Tibial artery (tissue), 4 donors: ENCODE results near the gene SLC35F1.

Source experiments
- DNase-seq, 2 donors: peaks; one replicate each; pipeline ENCODE4 v3.0.0-alpha.2; 2019
- H3K27ac ChIP-seq, 2 donors: fragments of 200-600 bp; sonication (generic) in 1 of 2; 1 replicate in 1 of 2; 2 replicates in 1 of 2; pipeline ENCODE4 v1.5.1; 2018 to 2019; ENCODE audit warnings: mild to moderate bottlenecking in 1 of 2
- H3K27me3 ChIP-seq, 2 donors: fragments of 200-600 bp; sonication (generic) in 1 of 2; one replicate each; pipeline versions ENCODE4 v1.5.1 to v1.6.0; 2016 to 2019
- H3K36me3 ChIP-seq, 3 donors: fragments of 200-600 bp; sonication (generic) in 2 of 3; one replicate each; pipeline ENCODE4 v1.5.1; 2016 to 2019; ENCODE audit warnings: mild to moderate bottlenecking in 2 of 3
- H3K4me1 ChIP-seq, 4 donors: fragments of 200-600 bp; sonication (generic) in 2 of 4; 1 replicate in 3 of 4; 2 replicates in 1 of 4; pipeline ENCODE4 v1.5.1; 2016 to 2019
- H3K4me3 ChIP-seq, 2 donors: fragments of 200-600 bp; sonication (generic) in 1 of 2; 1 replicate in 1 of 2; 2 replicates in 1 of 2; pipeline ENCODE4 v1.5.1; 2018 to 2019; ENCODE audit warnings: mild to moderate bottlenecking in 2 of 2
- H3K9me3 ChIP-seq, 3 donors: fragments of 200-600 bp; sonication (generic) in 1 of 3; one replicate each; pipeline ENCODE4 v1.5.1; 2016 to 2019
- CTCF ChIP-seq, 2 experiments: fragments of 200-600 bp in 1 of 2; fragments of 450-650 bp in 1 of 2; IDR thresholded peaks; one replicate each; pipeline ENCODE4 v1.5.1; 2017 to 2019; ENCODE audit warnings: antibody characterized with exemption in 2 of 2, mild to moderate bottlenecking in 1 of 2, moderate library complexity in 1 of 2
- intact Hi-C: fragments of 100-400 bp; cut with DNase I; formaldehyde crosslinking; loops from one replicate; pipeline ENCODE4 v1.15.0; 2023; ENCODE audit warnings: low total_unique reads

The SLC35F1 gene

DNA sequence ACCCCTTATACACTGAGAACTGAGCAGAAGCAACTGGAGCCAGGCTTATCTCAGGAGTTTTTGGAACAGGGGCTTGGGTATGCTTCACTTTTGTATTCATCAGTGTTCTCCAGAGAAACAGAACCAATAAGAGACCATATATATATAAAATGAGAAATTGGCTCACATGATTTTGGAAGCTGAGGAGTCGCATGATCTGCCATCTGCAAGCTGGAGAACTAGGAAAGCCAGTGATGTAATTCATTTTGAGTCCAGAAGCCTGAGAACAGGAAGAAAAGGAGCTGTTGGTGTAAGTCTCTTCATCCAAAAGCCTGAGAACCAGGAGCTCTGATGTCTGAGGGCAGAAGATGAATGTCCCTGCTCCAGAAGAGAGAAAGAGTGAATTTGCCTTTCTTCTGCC lies 272.0 kb downstream of the SLC35F1 start:
- Histone ChIP-seq H3K36me3 (no peaks in the 10 kb centered on the region), H3K27me3 (no peaks in the 10 kb centered on the region), H3K9me3 (peaks cover under 1 to 5% (median 4%) of the 10 kb centered on the region in 3 donors), H3K4me3 (no peak overlapping the region), H3K27ac (no peak overlapping the region), H3K4me1 (no peaks in the 10 kb centered on the region)
- no peak for TF ChIP-seq CTCF (IDR thresholded peaks at IDR 0.05)
- no peak for DNase-seq
- intact Hi-C loops = no loop called here

DNA sequence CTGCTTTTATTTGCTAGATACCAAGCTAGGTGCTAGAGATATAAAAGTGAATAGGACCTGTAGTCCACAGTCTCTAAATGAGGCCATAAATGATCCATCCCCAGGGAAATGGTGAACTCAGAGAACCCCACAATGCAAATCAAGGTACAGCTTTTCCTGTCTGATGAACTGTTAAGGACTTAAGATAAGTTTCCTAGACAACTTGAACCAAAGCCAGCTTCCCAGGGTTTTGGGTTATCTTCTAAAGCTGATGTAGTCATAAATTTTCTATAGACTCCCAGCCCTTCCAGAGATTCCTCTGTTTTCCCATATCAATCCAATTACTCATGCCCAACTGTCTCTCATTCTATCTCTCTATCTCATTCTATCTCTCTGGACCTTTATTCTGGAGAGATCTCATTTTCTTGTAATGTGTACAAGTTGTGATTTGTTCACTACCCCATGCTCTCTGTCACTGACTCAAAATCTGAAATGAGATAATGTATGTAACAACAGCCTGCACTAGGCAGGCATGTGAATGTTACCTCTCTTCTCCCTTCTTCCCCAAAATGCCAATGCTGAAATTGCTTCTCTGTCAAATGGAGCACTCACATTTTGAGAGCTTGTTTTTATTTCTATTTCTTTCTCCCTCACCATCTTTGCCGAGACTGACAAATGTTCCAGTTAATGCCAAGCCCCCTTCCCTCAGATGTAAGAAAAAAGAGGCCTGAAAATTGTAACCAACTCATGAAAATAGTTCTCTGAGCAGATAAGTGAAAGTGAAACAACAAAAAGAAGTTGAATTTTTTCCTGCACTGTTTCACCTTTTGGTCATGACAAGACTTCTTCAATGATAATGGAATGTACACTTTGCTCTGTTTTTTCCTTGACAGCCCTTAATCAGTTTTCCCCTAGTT lies 279.9 kb downstream of the SLC35F1 start:
- peak overlapping the region; percentile 25 to 41 for H3K27ac ChIP-seq
- no peak for DNase-seq
- H3K4me1 ChIP-seq = peaks cover 0 to 18% (median 6%) of the 10 kb centered on the region in 4 donors
- intact Hi-C loops = no loop called here
- H3K4me3 ChIP-seq = peak overlapping the region in 1 of 2 donors; percentile 13
- H3K36me3 ChIP-seq = no peaks in the 10 kb centered on the region
- TF ChIP-seq CTCF (IDR thresholded peaks at IDR 0.05) = no peak
- no peaks in the 10 kb centered on the region for H3K27me3 ChIP-seq
- no peaks in the 10 kb centered on the region for H3K9me3 ChIP-seq

- intact Hi-C loops = no loop called here
- TF ChIP-seq CTCF (IDR thresholded peaks at IDR 0.05) = no peak
- Histone ChIP-seq H3K4me3 (peak overlapping the region in 1 of 2 donors; percentile 13), H3K36me3 (no peaks in the 10 kb centered on the region), H3K9me3 (no peaks in the 10 kb centered on the region), H3K27me3 (no peaks in the 10 kb centered on the region), H3K4me1 (peaks cover 0 to 18% (median 6%) of the 10 kb centered on the region in 4 donors), H3K27ac (peak overlapping the region; percentile 32 to 41)
- DNase-seq = no peak
Observed at GRCh38 chr6:118187568-118188164, 280.6 kb downstream of the SLC35F1 start.

GRCh38 chr6:118188561-118188960 lies 281.5 kb downstream of the SLC35F1 start:
- peaks cover 0 to 18% (median 6%) of the 10 kb centered on the region in 4 donors for H3K4me1 ChIP-seq
- H3K9me3 ChIP-seq = no peaks in the 10 kb centered on the region
- DNase-seq = no peak
- intact Hi-C loops = no loop called here
- no peaks in the 10 kb centered on the region for H3K27me3 ChIP-seq
- no peaks in the 10 kb centered on the region for H3K36me3 ChIP-seq
- no peak for TF ChIP-seq CTCF (IDR thresholded peaks at IDR 0.05)
- no peak overlapping the region for H3K4me3 ChIP-seq
- H3K27ac ChIP-seq = no peak overlapping the region

DNA sequence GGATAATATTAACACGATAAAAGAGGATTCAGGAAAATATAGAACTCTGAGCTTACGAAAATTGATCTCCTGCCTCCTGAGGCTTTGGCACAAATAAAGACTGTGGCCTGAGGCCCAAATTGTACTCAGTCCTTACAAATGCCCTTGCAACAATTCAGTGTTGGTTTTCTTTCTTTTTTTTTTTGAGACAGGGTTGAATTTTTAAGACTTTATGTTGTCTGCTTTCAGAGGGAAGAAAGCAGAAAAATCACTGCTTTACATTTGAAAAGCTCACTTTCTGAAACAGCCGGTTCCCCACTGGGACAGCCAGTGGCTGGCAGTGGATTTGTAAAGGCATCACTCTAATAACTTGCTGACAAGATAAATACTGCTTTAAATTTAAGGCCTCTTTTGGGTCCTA lies 290.5 kb downstream of the SLC35F1 start:
- H3K36me3 ChIP-seq = no peaks in the 10 kb centered on the region

More for the DNA sequence above, 290.5 kb downstream of the SLC35F1 start:
- no peaks in the 10 kb centered on the region for H3K27me3 ChIP-seq
- intact Hi-C loops = no loop called here
- H3K4me1 ChIP-seq = no peaks in the 10 kb centered on the region
- TF ChIP-seq CTCF (IDR thresholded peaks at IDR 0.05) = no peak
- no peaks in the 10 kb centered on the region for H3K9me3 ChIP-seq
- no peak overlapping the region for H3K4me3 ChIP-seq
- no peak for DNase-seq
- no peak overlapping the region for H3K27ac ChIP-seq
